Colonic mucosa (tissue), 4 donors: Measurements from ENCODE around the gene TPMT. TPM values are rescaled to one million over a fixed set of nuclear protein-coding genes. Genes with fewer than 3 reads are reported as not detected.
"Not testable (repeated sequence)": the region's sequence is repeated elsewhere in the genome, so short reads cannot be mapped to it uniquely, and the experiment has no call there.

Experiments used
- DNase-seq: peaks from one replicate; pipeline ENCODE4 v3.0.0-alpha.2; 2020
- H3K27ac ChIP-seq: fragments of 200-600 bp; one replicate; pipeline ENCODE4 v1.8.0; 2021
- H3K27me3 ChIP-seq: fragments of 200-600 bp; one replicate; pipeline ENCODE4 v1.8.0; 2021
- H3K36me3 ChIP-seq: fragments of 200-600 bp; one replicate; pipeline ENCODE4 v1.8.0; 2021
- H3K4me1 ChIP-seq: fragments of 200-600 bp; one replicate; pipeline ENCODE4 v1.8.0; 2021; ENCODE audit warnings: mild to moderate bottlenecking
- H3K4me3 ChIP-seq: fragments of 200-600 bp; one replicate; pipeline ENCODE4 v1.8.0; 2021
- H3K9ac ChIP-seq, 2 donors: one replicate each; pipeline ENCODE4 v1.7.0; 2013; ENCODE audit warnings: control low read depth in 2 of 2, low read depth in 2 of 2, low read length in 2 of 2
- H3K9me3 ChIP-seq: fragments of 200-600 bp; one replicate; pipeline ENCODE4 v1.8.0; 2021
- CTCF ChIP-seq: fragments of 200-600 bp; IDR thresholded peaks from one replicate; pipeline ENCODE4 v1.8.0; 2022; ENCODE audit warnings: antibody characterized with exemption, mild to moderate bottlenecking
- intact Hi-C: fragments of 100-400 bp; cut with DNase I; formaldehyde crosslinking; loops from one replicate; pipeline ENCODE4 v1.14.1; 2022
- total RNA-seq, 2 donors: library from RNA; stranded (reverse); fragmentation: NEBNext Ultra II Directional in 1 of 2; extraction: Animal tissue kit (Norgen Biotek cat#: 25700) in 1 of 2; gene quantifications; one replicate each; pipeline ENCODE4 v1.2.1, GENCODE V29; 2021
- donor health status: healthy.
- donor health status: DM: no; HTN: no; CAD: no.
- donor health status: DM: no; HTN: no; CAD: no.

Gene TPMT
- total RNA-seq, 2 donors from 2014 or later = 51.1 to 52.5 TPM

- Histone ChIP-seq H3K4me1 (peaks cover 9% of the 10 kb centered on the region), H3K36me3 (no peaks in the 10 kb centered on the region), H3K4me3 (peak overlapping the region; percentile 90), H3K27me3 (no peaks in the 10 kb centered on the region), H3K9ac (peak overlapping the region; percentile 95 to 97), H3K27ac (peak overlapping the region; percentile 94), H3K9me3 (no peaks in the 10 kb centered on the region)
- TF ChIP-seq CTCF = peak; percentile 26
- peak; percentile 86 for DNase-seq
- intact Hi-C loops = no loop called here
These were observed 1.1 kb upstream of the TPMT start for GRCh38 chr6:18155864-18156421.

- Histone ChIP-seq H3K9ac (peak within 1 kb of the TSS; percentile 95 to 97), H3K4me1 (peaks cover 9% of the 10 kb centered on the region), H3K27ac (peak within 1 kb of the TSS; percentile 94), H3K4me3 (peak within 1 kb of the TSS; percentile 90), H3K9me3 (no peaks in the 10 kb centered on the region), H3K27me3 (no peaks in the 10 kb centered on the region), H3K36me3 (no peaks in the 10 kb centered on the region)
- peak; percentile 99 for DNase-seq
- no peak for TF ChIP-seq CTCF
- intact Hi-C loops = no loop called here
These were observed 430 bp upstream of the TPMT start, which contains the start of gene KDM1B for GRCh38 chr6:18155150-18155863. Gene KDM1B, plus strand, starts transcription at chr6:18155422. Its CDS starts 4,474 bp downstream, at chr6:18159896.

- no peaks in the 10 kb centered on the region for H3K27me3 ChIP-seq
- peaks cover 9% of the 10 kb centered on the region for H3K4me1 ChIP-seq
- no peak for TF ChIP-seq CTCF
- H3K36me3 ChIP-seq = no peaks in the 10 kb centered on the region
- H3K9ac ChIP-seq = peak overlapping the region in 1 of 2 donors; percentile 1
- no peaks in the 10 kb centered on the region for H3K9me3 ChIP-seq
- intact Hi-C loops = no loop called here
- H3K4me3 ChIP-seq = no peak overlapping the region
- H3K27ac ChIP-seq = peak overlapping the region; percentile 26
- no peak for DNase-seq
These were observed 1.6 kb downstream of the TPMT start for GRCh38 chr6:18153311-18153703.

GRCh38 chr6:18151801-18152200 lies 3.1 kb downstream of the TPMT start:
- no peak for DNase-seq
- no peak overlapping the region for H3K27ac ChIP-seq
- no peak for TF ChIP-seq CTCF
- H3K9me3 ChIP-seq = no peaks in the 10 kb centered on the region
- no peaks in the 10 kb centered on the region for H3K27me3 ChIP-seq
- H3K36me3 ChIP-seq = no peaks in the 10 kb centered on the region
- peaks cover 9% of the 10 kb centered on the region for H3K4me1 ChIP-seq
- intact Hi-C loops = no loop called here
- H3K4me3 ChIP-seq = no peak overlapping the region
- no peak overlapping the region for H3K9ac ChIP-seq

GRCh38 chr6:18151391-18151790 lies 3.5 kb downstream of the TPMT start:
- H3K9me3 ChIP-seq, H3K36me3 ChIP-seq, DNase-seq, H3K4me1 ChIP-seq, H3K4me3 ChIP-seq, H3K27me3 ChIP-seq, intact Hi-C loops, H3K9ac ChIP-seq, H3K27ac ChIP-seq: not testable (repeated sequence)
